HCT116 (cell line): ENCODE data around the gene ERICH6. TPM values are rescaled to one million over a fixed set of nuclear protein-coding genes. Genes with fewer than 3 reads are reported as not detected.
A peak's percentile ranks its signal among the peaks of the same experiment; 100 is the strongest.

ENCODE experiments used
- ATAC-seq: fragments of 200-7000 bp; cut with Tn5 transposase; 2 replicates; pipeline ENCODE4 v1.9.1; 2020; ENCODE audit warnings: mild to moderate bottlenecking, moderate library complexity
- BruUV-seq: library from RNA; stranded (reverse); fragments of 400-500 nt; replicated peaks from 2 replicates; lab custom pipeline; 2021; lab: Mats Ljungman, UMichigan
- CTCF ChIA-PET: fragments of 300-600 bp; sonication (Branson Sonifier 250); formaldehyde crosslinking; loops from one replicate; lab custom pipeline; 2021; ENCODE audit warnings: antibody characterized with exemption; lab: Charles Lee
- POLR2A ChIA-PET: fragments of 300-600, 350-600 bp; sonication (Branson Sonifier 250); formaldehyde crosslinking; loops from one replicate; lab custom pipeline; 2021; ENCODE audit warnings: antibody characterized with exemption; lab: Charles Lee
- RAD21 ChIA-PET, 2 experiments: fragments of 300-600 bp; sonication (Branson Sonifier 250); formaldehyde crosslinking; loops; one replicate each; lab custom pipeline; 2023; ENCODE audit warnings: low total read pairs in 2 of 2; ENCODE audit not compliant: uncharacterized antibody in 2 of 2, unreplicated experiment in 2 of 2, low non-redundant PET in 1 of 2; lab: Charles Lee
- DNase-seq: peaks from one replicate; pipeline ENCODE4 v3.0.0-alpha.2; 2010; ENCODE audit warnings: low read depth, low spot score
- H2AFZ ChIP-seq: fragments of 200-600 bp; shearing (Covaris generic), sonication (generic); 2 replicates; pipeline ENCODE4 v1.6.1; 2017; ENCODE audit warnings: low read depth, mixed run types, mixed read lengths, antibody characterized with exemption, low read length; ENCODE audit not compliant: poor library complexity, severe bottlenecking
- H3K27ac ChIP-seq: 2 replicates; pipeline ENCODE4 v1.5.1; 2012; ENCODE audit warnings: low read depth, low read length
- H3K27me3 ChIP-seq: fragments of 200-600 bp; sonication (generic); 2 replicates; pipeline ENCODE4 v1.6.1; 2016; ENCODE audit warnings: mixed run types, low read length, mixed read lengths; ENCODE audit not compliant: insufficient read depth
- H3K36me3 ChIP-seq, 2 experiments: fragments of 200-500 bp in 1 of 2; fragments of 200-600 bp in 1 of 2; sonication (Bioruptor generic) in 1 of 2; sonication (generic) in 1 of 2; 2 replicates each; pipeline versions ENCODE4 v1.5.1 to v1.6.1; 2014 to 2016; ENCODE audit warnings: low read length in 2 of 2, inconsistent platforms in 1 of 2, mixed read lengths in 1 of 2, mixed run types in 1 of 2; ENCODE audit not compliant: insufficient read depth in 2 of 2, control insufficient read depth in 1 of 2
- H3K4me1 ChIP-seq, 2 experiments: fragments of 200-600 bp in 1 of 2; sonication (generic) in 1 of 2; 2 replicates each; pipeline versions ENCODE4 v1.5.1 to v1.6.1; 2012 to 2017; ENCODE audit warnings: low read length in 2 of 2, inconsistent platforms in 1 of 2, mild to moderate bottlenecking in 1 of 2, mixed read lengths in 1 of 2, mixed run types in 1 of 2, moderate library complexity in 1 of 2; ENCODE audit not compliant: insufficient read depth in 2 of 2, control insufficient read depth in 1 of 2
- H3K4me2 ChIP-seq: fragments of 200-600 bp; sonication (generic); 2 replicates; pipeline ENCODE4 v1.6.1; 2017; ENCODE audit warnings: mixed run types, low read length, mixed read lengths
- H3K4me3 ChIP-seq, 2 experiments: fragments of 200-600 bp in 1 of 2; sonication (generic) in 1 of 2; replicated peaks in 1 of 2; 2 replicates each; pipeline ENCODE4 v1.5.1; 2011 to 2016; ENCODE audit warnings: low read length in 2 of 2, control low read depth in 1 of 2, low read depth in 1 of 2, mild to moderate bottlenecking in 1 of 2, mixed read lengths in 1 of 2, mixed run types in 1 of 2
- H3K79me2 ChIP-seq: fragments of 200-600 bp; sonication (generic); 2 replicates; pipeline ENCODE4 v1.6.1; 2017; ENCODE audit warnings: mild to moderate bottlenecking, mixed run types, low read length, moderate library complexity, mixed read lengths; ENCODE audit not compliant: insufficient read depth
- H3K9ac ChIP-seq: fragments of 200-600 bp; sonication (generic); 2 replicates; pipeline ENCODE4 v1.6.1; 2016; ENCODE audit warnings: low read length, mixed read lengths
- H3K9me2 ChIP-seq: fragments of 200-600 bp; sonication (generic), shearing (Covaris generic); 2 replicates; pipeline ENCODE4 v1.6.1; 2017; ENCODE audit warnings: mixed run types, mild to moderate bottlenecking, moderate library complexity; ENCODE audit not compliant: insufficient read depth
- H3K9me3 ChIP-seq, 2 experiments: fragments of 200-500 bp in 1 of 2; fragments of 200-600 bp in 1 of 2; sonication (Bioruptor generic) in 1 of 2; sonication (generic) in 1 of 2; 2 replicates each; pipeline ENCODE4 v1.6.1; 2014 to 2017; ENCODE audit warnings: low read length in 2 of 2, mixed read lengths in 2 of 2, inconsistent platforms in 1 of 2, low read depth in 1 of 2, mild to moderate bottlenecking in 1 of 2, mixed run types in 1 of 2, moderate library complexity in 1 of 2; ENCODE audit not compliant: control insufficient read depth in 1 of 2, insufficient read depth in 1 of 2
- H4K20me1 ChIP-seq: fragments of 200-600 bp; sonication (generic), shearing (Covaris generic); 2 replicates; pipeline ENCODE4 v1.6.1; 2017; ENCODE audit warnings: mixed run types, mild to moderate bottlenecking, moderate library complexity; ENCODE audit not compliant: insufficient read depth
- CBX3 ChIP-seq: IDR thresholded peaks from 2 replicates; pipeline ENCODE4 v1.6.1; 2012; ENCODE audit warnings: low read depth
- CEBPB ChIP-seq: IDR thresholded peaks from 2 replicates; pipeline ENCODE4 v1.6.1; 2012; ENCODE audit warnings: low read depth
- EGR1 ChIP-seq: IDR thresholded peaks from 2 replicates; pipeline ENCODE4 v1.6.1; 2012; ENCODE audit warnings: low read depth
- ELF1 ChIP-seq: IDR thresholded peaks from 2 replicates; pipeline ENCODE4 v1.6.1; 2012; ENCODE audit warnings: low read depth, borderline replicate concordance
- EZH2 ChIP-seq: fragments of 200-600 bp; sonication (generic); IDR thresholded peaks from 2 replicates; pipeline ENCODE4 v1.6.1; 2017; ENCODE audit warnings: antibody characterized with exemption, mixed run types
- EZH2phosphoT487 ChIP-seq: fragments of 200-600 bp; IDR thresholded peaks from 2 replicates; pipeline ENCODE4 v1.6.1; 2018; ENCODE audit warnings: antibody characterized with exemption, borderline replicate concordance
- FOSL1 ChIP-seq: IDR thresholded peaks from 2 replicates; pipeline ENCODE4 v1.6.1; 2012; ENCODE audit warnings: low read depth
- JUND ChIP-seq: IDR thresholded peaks from 2 replicates; pipeline ENCODE4 v1.6.1; 2012
- POLR2A ChIP-seq: IDR thresholded peaks from 2 replicates; pipeline ENCODE4 v1.7.0; 2011; ENCODE audit warnings: borderline replicate concordance; ENCODE audit not compliant: insufficient read depth, insufficient read length; ENCODE audit errors: extremely low read depth
- POLR2AphosphoS5 ChIP-seq: IDR thresholded peaks from 2 replicates; pipeline ENCODE4 v1.6.1; 2011; ENCODE audit warnings: mild to moderate bottlenecking, low read depth, low read length, moderate library complexity
- RAD21 ChIP-seq: IDR thresholded peaks from 2 replicates; pipeline ENCODE4 v1.6.1; 2012; ENCODE audit warnings: low read depth, mild to moderate bottlenecking
- SP1 ChIP-seq: IDR thresholded peaks from 2 replicates; pipeline ENCODE4 v1.6.1; 2012; ENCODE audit warnings: low read depth
- SRF ChIP-seq: IDR thresholded peaks from 2 replicates; pipeline ENCODE4 v1.6.1; 2012; ENCODE audit warnings: low read depth
- YY1 ChIP-seq: IDR thresholded peaks from 2 replicates; pipeline ENCODE4 v1.6.1; 2011; ENCODE audit warnings: low read length, low read depth, moderate library complexity, mild to moderate bottlenecking; ENCODE audit not compliant: insufficient replicate concordance; ENCODE audit errors: extremely low read depth
- ZFX ChIP-seq: fragments of 450-650 bp; IDR thresholded peaks from 2 replicates; pipeline ENCODE4 v1.6.1; 2017
- ZNF274 ChIP-seq: fragments of 200-500 bp; sonication (Bioruptor generic); IDR thresholded peaks from 2 replicates; pipeline ENCODE4 v1.6.1; 2014; ENCODE audit warnings: mild to moderate bottlenecking, low read depth, low read length, inconsistent platforms
- intact Hi-C: fragments of 100-400 bp; cut with micrococcal nuclease; formaldehyde crosslinking; loops from 2 replicates; pipeline ENCODE4 v1.10.0; 2022
- total RNA-seq: library from RNA; stranded (reverse); gene quantifications from one replicate; pipeline ENCODE4 v1.2.1, GENCODE V29; 2021; ENCODE audit not compliant: unreplicated experiment
- TF ChIP-seq, protein P1 (sequence below): IDR thresholded peaks from 2 replicates; pipeline ENCODE4 v1.6.1; 2012
- TF ChIP-seq, protein P2 (sequence below): IDR thresholded peaks from 2 replicates; pipeline ENCODE4 v1.6.1; 2011; ENCODE audit warnings: mild to moderate bottlenecking, low read length, moderate library complexity; ENCODE audit not compliant: insufficient replicate concordance; ENCODE audit errors: extremely low read depth
- TF ChIP-seq, protein P3 (sequence below): IDR thresholded peaks from 2 replicates; pipeline ENCODE4 v1.6.1; 2012

ERICH6 gene
- total RNA-seq, 1 experiment from 2014 or later: not detected

DNA sequence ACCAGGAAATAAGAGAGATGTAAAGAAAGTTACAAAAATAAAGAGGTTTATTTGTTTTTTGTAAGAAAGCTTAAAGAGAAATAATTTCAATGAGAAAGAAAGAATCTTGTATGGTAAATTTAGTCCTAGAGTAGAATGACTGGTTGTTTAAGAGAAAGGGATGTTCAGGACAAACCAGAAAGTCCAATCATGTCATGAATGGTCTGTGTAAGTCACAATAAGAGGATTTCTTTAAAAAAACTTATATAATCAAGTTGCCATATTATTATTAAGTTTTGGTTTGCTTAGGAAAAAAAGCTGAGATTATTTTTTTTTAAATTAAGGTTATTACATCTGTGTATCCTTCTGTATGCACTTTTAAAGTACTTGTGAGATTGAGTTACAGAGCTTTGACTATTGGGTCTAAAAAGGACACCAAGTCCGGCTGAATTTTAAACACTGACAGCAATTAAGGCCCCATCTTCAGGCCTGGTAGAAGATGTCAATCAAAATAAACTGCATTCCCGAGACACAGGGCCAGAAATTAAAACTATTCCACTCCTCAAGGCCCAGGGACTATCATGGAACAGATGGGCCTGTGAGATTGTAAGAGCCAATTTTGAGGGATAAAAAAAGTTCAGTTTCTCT, 12.2 kb downstream of the ERICH6 start:
- Histone ChIP-seq H3K79me2 (no peaks in the 10 kb centered on the region), H3K9me3 (peaks cover 0 to 3% of the 10 kb centered on the region in 2 experiments; a peak in 1 of 4 replicates), H3K4me3 (no peak overlapping the region), H3K27me3 (no peaks in the 10 kb centered on the region), H3K4me1 (no peaks in the 10 kb centered on the region), H3K27ac (no peak overlapping the region), H4K20me1 (no peaks in the 10 kb centered on the region), H3K9me2 (no peaks in the 10 kb centered on the region), H3K4me2 (no peak overlapping the region), H2AFZ (no peak overlapping the region), H3K9ac (no peak overlapping the region), H3K36me3 (no peaks in the 10 kb centered on the region)
- POLR2A ChIA-PET: no interaction called here
- TF ChIP-seq POLR2A (no peak), ZNF274 (no peak), CBX3 (peak; percentile 60; the same call in 1 of the 2 replicates)
- CTCF ChIA-PET: no interaction called here
- RAD21 ChIA-PET: no interaction called here
- intact Hi-C loops: no loop called here
- DNase-seq: peak; percentile 23
- ATAC-seq: no peak
- BruUV-seq: no TSS peak

DNA sequence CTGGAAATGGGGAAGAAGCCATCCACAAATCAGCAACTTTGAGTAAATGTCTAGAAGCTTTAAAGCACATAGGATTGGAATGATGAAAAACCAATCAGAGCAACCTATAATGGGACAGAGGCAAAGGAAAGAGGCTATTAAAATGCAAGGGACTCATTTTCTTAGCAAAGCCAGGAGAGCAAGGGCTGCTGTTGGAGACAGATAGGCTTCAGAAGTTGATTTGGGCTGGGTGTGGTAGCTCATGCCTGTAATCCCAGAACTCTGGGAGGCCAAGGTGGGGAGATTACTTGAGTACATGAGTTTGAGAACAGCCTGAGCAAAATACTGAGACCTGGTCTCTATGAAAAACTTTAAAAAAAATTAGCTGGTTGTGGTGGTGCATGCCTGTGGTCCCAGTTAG, 16.1 kb downstream of the ERICH6 start:
- Histone ChIP-seq H3K9me3 (peaks cover 0 to 3% of the 10 kb centered on the region in 2 experiments; a peak in 1 of 4 replicates), H3K4me2 (no peak overlapping the region), H3K27ac (no peak overlapping the region), H3K27me3 (no peaks in the 10 kb centered on the region), H3K79me2 (no peaks in the 10 kb centered on the region), H3K9ac (no peak overlapping the region), H3K9me2 (no peaks in the 10 kb centered on the region), H4K20me1 (no peaks in the 10 kb centered on the region), H3K4me3 (no peak overlapping the region), H2AFZ (no peak overlapping the region), H3K4me1 (no peaks in the 10 kb centered on the region), H3K36me3 (no peaks in the 10 kb centered on the region)
- DNase-seq (no peak), ATAC-seq (no peak)
- BruUV-seq: no TSS peak
- intact Hi-C loops: no loop called here
- RAD21 ChIA-PET: no interaction called here
- CTCF ChIA-PET: no interaction called here
- POLR2A ChIA-PET: no interaction called here
- TF ChIP-seq EZH2phosphoT487 (no peak), POLR2AphosphoS5 (no peak), ELF1 (no peak), EGR1 (no peak), RAD21 (no peak), EZH2 (no peak), CEBPB (no peak), ZNF274 (no peak), JUND (no peak), FOSL1 (no peak), SP1 (no peak), YY1 (no peak), SRF (no peak), ZFX (no peak)
- TF ChIP-seq, protein P1, sequence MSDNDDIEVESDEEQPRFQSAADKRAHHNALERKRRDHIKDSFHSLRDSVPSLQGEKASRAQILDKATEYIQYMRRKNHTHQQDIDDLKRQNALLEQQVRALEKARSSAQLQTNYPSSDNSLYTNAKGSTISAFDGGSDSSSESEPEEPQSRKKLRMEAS: no peak
- TF ChIP-seq, protein P2, sequence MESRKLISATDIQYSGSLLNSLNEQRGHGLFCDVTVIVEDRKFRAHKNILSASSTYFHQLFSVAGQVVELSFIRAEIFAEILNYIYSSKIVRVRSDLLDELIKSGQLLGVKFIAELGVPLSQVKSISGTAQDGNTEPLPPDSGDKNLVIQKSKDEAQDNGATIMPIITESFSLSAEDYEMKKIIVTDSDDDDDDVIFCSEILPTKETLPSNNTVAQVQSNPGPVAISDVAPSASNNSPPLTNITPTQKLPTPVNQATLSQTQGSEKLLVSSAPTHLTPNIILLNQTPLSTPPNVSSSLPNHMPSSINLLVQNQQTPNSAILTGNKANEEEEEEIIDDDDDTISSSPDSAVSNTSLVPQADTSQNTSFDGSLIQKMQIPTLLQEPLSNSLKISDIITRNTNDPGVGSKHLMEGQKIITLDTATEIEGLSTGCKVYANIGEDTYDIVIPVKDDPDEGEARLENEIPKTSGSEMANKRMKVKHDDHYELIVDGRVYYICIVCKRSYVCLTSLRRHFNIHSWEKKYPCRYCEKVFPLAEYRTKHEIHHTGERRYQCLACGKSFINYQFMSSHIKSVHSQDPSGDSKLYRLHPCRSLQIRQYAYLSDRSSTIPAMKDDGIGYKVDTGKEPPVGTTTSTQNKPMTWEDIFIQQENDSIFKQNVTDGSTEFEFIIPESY: no peak
- TF ChIP-seq, protein P3, sequence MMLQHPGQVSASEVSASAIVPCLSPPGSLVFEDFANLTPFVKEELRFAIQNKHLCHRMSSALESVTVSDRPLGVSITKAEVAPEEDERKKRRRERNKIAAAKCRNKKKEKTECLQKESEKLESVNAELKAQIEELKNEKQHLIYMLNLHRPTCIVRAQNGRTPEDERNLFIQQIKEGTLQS: no peak
